Left ventricle myocardium inferior (tissue), 1 donor: ENCODE measurements around the gene AHCY. TPM values are rescaled to one million over a fixed set of nuclear protein-coding genes. Genes with fewer than 3 reads are reported as not detected.
"Not testable (repeated sequence)": the region's sequence is repeated elsewhere in the genome, so short reads cannot be mapped to it uniquely, and the experiment has no call there.

ENCODE experiments used
- DNase-seq: peaks from one replicate; pipeline ENCODE4 v3.0.0-alpha.2; 2020
- H3K27ac ChIP-seq: fragments of 200-600 bp; replicated peaks from 2 replicates; pipeline ENCODE4 v1.8.0; 2021
- H3K27me3 ChIP-seq: fragments of 200-600 bp; 2 replicates; pipeline ENCODE4 v1.8.0; 2021; ENCODE audit warnings: low read depth
- H3K36me3 ChIP-seq: fragments of 200-600 bp; 2 replicates; pipeline ENCODE4 v1.8.0; 2021
- H3K4me1 ChIP-seq: fragments of 200-600 bp; 2 replicates; pipeline ENCODE4 v1.8.0; 2021
- H3K4me3 ChIP-seq: fragments of 200-600 bp; 2 replicates; pipeline ENCODE4 v1.8.0; 2021; ENCODE audit warnings: mild to moderate bottlenecking, moderate library complexity
- H3K9me3 ChIP-seq: fragments of 200-600 bp; replicated peaks from 2 replicates; pipeline ENCODE4 v1.8.0; 2021
- intact Hi-C: fragments of 100-400 bp; cut with micrococcal nuclease; formaldehyde crosslinking; loops from one replicate; pipeline ENCODE4 v1.11.0; 2022
- total RNA-seq: library from RNA; stranded (reverse); fragmentation: NEBNext Ultra II Directional; extraction: Animal tissue kit (Norgen Biotek cat#: 25700); gene quantifications from one replicate; pipeline ENCODE4 v1.2.1, GENCODE V29; 2021
- TF ChIP-seq, protein P1 (sequence below): fragments of 200-600 bp; IDR thresholded peaks from 2 replicates; pipeline ENCODE4 v1.8.0; 2021; ENCODE audit warnings: antibody characterized with exemption, mild to moderate bottlenecking, borderline replicate concordance
- donor health status: DM: no; HTN: yes; CAD: no; lungs with severe emphysema.

The AHCY gene
- total RNA-seq, 1 donor from 2014 or later, result 66.2 TPM

DNA sequence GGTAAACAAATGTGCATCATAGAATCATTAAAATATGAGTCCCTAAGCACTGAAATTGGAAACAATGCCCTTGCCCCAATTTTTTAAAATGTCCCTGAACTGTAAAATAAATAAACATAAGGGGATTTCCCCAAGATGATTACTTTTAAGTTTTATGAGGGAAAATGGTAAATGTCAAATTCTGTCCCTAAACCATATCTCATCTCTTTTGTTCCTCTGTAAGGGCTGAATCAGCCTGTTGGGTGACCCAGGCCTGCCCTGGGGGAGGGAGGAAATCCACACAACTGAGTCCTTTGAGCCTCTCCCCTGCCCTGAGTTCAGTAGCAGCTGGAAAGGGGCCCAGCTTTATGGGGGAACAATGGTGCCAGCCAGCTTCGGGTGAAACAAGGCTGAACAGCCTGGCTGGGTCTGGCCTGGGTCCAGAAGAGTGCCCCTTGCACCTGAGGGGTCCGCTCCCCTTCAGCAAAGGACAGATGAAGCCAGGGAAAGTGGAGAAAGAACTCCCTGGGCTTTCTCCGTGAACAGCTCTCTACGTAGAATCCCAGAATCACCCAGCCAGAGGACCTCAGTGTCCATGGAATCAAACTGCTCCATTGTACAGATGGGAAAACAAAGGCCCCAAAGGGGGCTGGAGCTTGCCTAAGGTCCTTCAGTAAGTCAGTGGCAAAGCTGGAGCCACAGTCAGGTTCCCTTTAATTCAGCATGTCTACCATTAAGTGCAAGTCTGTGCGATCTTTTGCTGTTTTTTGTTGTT lies 31.7 kb upstream of the AHCY start:
- Histone ChIP-seq H3K9me3 (no peaks in the 10 kb centered on the region), H3K4me1 (no peaks in the 10 kb centered on the region), H3K27ac (no peak overlapping the region), H3K27me3 (no peaks in the 10 kb centered on the region), H3K36me3 (no peaks in the 10 kb centered on the region), H3K4me3 (no peak overlapping the region)
- TF ChIP-seq, protein P1, sequence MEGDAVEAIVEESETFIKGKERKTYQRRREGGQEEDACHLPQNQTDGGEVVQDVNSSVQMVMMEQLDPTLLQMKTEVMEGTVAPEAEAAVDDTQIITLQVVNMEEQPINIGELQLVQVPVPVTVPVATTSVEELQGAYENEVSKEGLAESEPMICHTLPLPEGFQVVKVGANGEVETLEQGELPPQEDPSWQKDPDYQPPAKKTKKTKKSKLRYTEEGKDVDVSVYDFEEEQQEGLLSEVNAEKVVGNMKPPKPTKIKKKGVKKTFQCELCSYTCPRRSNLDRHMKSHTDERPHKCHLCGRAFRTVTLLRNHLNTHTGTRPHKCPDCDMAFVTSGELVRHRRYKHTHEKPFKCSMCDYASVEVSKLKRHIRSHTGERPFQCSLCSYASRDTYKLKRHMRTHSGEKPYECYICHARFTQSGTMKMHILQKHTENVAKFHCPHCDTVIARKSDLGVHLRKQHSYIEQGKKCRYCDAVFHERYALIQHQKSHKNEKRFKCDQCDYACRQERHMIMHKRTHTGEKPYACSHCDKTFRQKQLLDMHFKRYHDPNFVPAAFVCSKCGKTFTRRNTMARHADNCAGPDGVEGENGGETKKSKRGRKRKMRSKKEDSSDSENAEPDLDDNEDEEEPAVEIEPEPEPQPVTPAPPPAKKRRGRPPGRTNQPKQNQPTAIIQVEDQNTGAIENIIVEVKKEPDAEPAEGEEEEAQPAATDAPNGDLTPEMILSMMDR, result no peak
- no peak for DNase-seq
- intact Hi-C loops, result no loop called here

GRCh38 chr20:34333786-34334185 lies 30.6 kb upstream of the AHCY start:
- no peaks in the 10 kb centered on the region for H3K36me3 ChIP-seq
- H3K27ac ChIP-seq, result no peak overlapping the region
- H3K9me3 ChIP-seq, result no peaks in the 10 kb centered on the region
- no peak overlapping the region for H3K4me3 ChIP-seq
- no peaks in the 10 kb centered on the region for H3K4me1 ChIP-seq
- intact Hi-C loops, result no loop called here
- DNase-seq, result no peak
- no peaks in the 10 kb centered on the region for H3K27me3 ChIP-seq
- TF ChIP-seq, protein P1, result no peak

- H3K27me3 ChIP-seq, result no peaks in the 10 kb centered on the region
- H3K36me3 ChIP-seq, result no peaks in the 10 kb centered on the region
- H3K27ac ChIP-seq, result no peak overlapping the region
- no peaks in the 10 kb centered on the region for H3K4me1 ChIP-seq
- H3K9me3 ChIP-seq, result no peaks in the 10 kb centered on the region
- intact Hi-C loops, result no loop called here
- H3K4me3 ChIP-seq, result no peak overlapping the region
- DNase-seq, result no peak
- TF ChIP-seq, protein P1, result no peak
Measured at GRCh38 chr20:34332262-34332920, 29.2 kb upstream of the AHCY start.

DNA sequence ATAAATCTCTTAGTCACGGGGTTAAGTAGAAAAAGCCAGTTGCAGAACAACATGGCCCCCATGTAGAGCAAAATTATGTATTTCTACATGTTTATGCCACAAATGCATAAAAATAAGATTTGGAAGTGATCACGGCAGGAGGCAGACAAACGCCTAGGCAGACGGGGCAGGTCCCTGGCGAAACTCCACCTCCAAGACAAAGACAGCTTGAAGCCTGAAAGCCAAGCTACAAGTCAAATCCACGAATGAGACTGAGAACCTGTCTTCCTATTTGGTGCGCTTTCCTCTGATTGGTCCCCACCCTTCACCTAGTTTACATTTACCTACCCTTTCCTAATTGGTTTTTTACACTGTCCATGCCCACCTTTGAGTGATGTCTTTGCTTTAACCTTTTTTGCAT lies 28.7 kb upstream of the AHCY start:
- H3K27me3 ChIP-seq, result no peaks in the 10 kb centered on the region
- DNase-seq, result no peak
- H3K36me3 ChIP-seq, result no peaks in the 10 kb centered on the region
- no peak overlapping the region for H3K27ac ChIP-seq
- TF ChIP-seq, protein P1, result no peak
- no peaks in the 10 kb centered on the region for H3K9me3 ChIP-seq
- intact Hi-C loops, result no loop called here
- no peak overlapping the region for H3K4me3 ChIP-seq
- H3K4me1 ChIP-seq, result no peaks in the 10 kb centered on the region

DNA sequence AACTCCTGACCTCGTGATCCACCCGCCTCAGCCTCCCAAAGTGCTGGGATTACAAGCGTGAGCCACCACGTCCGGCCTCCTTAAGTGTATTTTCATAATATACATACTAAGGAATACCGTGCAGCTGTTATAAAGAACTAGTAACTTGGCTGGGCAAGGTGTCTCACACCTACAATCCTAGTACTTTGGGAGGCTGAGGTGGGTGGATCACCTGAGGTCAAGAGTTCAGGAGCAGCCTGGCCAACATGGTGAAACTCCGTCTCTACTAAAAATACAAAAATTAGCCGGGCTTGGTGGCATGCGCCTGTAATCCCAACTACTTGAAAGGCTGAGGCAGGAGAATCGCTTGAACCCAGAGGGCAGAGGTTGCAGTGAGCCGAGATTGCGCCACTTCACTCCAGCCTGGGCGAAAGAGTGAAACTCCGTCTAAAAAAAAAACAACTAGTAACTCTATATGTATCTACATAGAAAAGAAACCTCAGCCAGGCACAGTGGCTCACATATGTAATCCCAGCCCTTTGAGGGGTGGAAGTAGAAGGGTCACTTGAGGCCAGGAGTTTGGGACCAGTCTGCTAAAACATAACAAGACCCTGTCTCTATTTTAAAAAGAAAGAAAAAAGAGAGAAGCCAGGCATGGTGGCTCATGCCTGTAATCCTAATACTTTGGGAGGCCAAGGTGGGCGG lies 27.8 kb upstream of the AHCY start:
- H3K4me1 ChIP-seq, intact Hi-C loops: not testable (repeated sequence)

More for the DNA sequence above, 27.8 kb upstream of the AHCY start:
- not testable (repeated sequence) for H3K9me3 ChIP-seq, H3K4me3 ChIP-seq, DNase-seq, H3K36me3 ChIP-seq, H3K27ac ChIP-seq, H3K27me3 ChIP-seq
